GM10266 (cell line): Measurements from ENCODE around the gene ACVR2B.
"Not testable (repeated sequence)": the region's sequence is repeated elsewhere in the genome, so short reads cannot be mapped to it uniquely, and the experiment has no call there.

ENCODE experiments used
- DNase-seq: peaks from one replicate; pipeline ENCODE4 v3.0.0; 2012; ENCODE audit errors: extremely low spot score
- TF ChIP-seq, protein P1 (sequence below): IDR thresholded peaks from 2 replicates; pipeline ENCODE4 v1.5.1; 2012; ENCODE audit warnings: mild to moderate bottlenecking, low read depth; ENCODE audit not compliant: control insufficient read depth, insufficient read depth; ENCODE audit errors: missing control alignments

The ACVR2B gene

DNA sequence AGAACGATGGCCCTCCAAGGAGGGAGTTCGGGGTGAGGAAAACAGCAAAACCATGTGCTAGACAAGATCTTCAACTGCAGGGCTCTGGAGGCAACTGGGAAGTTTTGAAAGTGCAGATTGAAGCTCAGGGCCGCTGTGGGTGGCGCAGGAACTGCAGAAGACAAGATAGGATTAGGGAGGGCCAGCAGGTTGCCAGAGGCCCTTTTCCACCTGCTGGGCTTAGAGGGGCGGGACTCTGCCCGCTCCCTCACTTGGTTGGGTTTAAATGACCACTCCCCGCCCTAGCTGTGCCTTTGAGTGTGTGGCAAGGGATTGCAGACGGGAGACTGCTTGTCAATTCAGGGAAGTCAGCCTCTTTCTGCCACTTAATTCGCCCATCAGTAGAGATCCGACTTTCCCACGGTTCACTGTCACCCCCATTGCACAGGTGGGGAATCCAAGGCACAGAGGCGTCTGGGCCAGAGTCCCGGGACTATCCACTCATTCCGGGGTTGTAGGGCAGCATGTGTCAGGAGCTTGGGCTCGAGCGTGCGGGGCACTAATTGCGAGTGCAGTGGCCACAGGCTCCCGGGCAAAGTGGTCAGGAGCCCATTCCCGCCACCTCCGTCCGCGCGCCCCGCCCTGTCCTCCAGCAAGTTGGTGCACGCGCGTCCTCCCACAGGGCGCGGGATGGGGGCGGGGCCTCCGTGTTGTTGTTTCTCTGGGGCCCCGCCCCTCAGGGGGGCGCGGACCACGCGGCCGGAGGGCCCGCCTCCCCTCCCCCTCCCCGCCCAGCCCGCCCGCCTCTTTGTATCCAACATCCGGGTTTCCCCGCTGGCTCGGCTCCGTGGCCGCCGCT, at the start of gene ACVR2B:
ACVR2B (plus strand) TSS at position 816 of the 838 bp plus-strand sequence. CDS start 433 bp downstream, outside the sequence.
- TF ChIP-seq, protein P1, sequence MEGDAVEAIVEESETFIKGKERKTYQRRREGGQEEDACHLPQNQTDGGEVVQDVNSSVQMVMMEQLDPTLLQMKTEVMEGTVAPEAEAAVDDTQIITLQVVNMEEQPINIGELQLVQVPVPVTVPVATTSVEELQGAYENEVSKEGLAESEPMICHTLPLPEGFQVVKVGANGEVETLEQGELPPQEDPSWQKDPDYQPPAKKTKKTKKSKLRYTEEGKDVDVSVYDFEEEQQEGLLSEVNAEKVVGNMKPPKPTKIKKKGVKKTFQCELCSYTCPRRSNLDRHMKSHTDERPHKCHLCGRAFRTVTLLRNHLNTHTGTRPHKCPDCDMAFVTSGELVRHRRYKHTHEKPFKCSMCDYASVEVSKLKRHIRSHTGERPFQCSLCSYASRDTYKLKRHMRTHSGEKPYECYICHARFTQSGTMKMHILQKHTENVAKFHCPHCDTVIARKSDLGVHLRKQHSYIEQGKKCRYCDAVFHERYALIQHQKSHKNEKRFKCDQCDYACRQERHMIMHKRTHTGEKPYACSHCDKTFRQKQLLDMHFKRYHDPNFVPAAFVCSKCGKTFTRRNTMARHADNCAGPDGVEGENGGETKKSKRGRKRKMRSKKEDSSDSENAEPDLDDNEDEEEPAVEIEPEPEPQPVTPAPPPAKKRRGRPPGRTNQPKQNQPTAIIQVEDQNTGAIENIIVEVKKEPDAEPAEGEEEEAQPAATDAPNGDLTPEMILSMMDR, result no peak
- peak; percentile 96 for DNase-seq

DNA sequence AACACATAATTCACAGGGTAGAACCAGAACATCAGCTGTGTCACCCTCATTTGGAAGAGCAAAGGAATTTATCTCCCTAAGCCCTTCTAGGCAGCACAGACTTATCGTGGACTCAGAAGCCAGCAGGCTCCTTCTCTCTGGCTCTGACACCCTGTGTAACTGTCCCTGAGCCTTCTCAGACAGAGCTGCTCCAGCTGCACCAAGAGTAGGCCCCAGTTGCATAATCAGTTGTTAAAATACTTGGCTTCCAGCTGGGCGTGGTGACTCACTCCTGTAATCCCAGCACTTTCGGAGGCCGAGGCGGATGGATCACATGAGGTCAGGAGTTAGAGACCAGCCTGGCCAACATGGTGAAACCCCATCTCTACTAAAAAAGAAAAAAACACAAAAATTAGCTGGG, 49.4 kb upstream of the ACVR2B start:
- TF ChIP-seq, protein P1, result no peak
- no peak for DNase-seq

DNA sequence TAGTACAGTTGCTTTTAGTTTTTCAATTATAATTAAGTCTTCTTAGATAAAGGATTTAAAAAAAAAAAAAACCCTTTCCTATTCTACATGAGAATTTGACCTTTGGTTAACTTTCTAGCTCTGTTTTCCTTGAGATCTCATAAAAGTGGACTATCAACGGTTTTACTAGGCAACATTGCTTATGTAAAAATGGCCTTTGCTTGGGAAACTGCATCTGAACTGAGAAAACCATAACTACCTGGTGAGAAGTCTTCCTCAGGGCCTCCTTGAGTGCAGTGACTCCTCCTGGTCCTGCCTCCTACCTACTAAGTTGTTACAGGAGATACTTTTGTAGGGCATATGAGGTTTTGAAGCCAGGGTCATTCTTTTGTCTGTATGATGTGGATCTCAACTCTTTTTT, 42.1 kb upstream of the ACVR2B start:
- TF ChIP-seq, protein P1, result no peak
- DNase-seq, result no peak

DNA sequence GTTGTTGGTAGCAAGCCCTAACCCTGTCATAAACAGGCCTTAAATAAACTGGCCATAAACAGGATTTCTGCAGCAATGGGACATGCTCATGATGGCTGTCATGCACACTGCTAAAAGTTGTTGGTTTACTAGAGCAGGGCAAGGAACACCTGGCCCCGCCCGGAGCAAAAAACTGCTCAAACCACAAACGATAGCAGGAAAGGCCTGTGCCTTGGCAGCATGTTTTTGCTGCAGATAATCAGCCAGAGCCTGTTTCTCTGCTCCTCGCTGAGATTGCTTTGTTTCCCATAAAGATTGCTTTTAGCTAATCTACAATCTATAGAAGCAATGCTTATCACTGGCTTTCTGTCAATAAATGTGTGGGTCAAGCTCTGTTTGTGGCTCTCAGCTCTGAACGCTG, 32.9 kb upstream of the ACVR2B start:
- DNase-seq, result not testable (repeated sequence)

DNA sequence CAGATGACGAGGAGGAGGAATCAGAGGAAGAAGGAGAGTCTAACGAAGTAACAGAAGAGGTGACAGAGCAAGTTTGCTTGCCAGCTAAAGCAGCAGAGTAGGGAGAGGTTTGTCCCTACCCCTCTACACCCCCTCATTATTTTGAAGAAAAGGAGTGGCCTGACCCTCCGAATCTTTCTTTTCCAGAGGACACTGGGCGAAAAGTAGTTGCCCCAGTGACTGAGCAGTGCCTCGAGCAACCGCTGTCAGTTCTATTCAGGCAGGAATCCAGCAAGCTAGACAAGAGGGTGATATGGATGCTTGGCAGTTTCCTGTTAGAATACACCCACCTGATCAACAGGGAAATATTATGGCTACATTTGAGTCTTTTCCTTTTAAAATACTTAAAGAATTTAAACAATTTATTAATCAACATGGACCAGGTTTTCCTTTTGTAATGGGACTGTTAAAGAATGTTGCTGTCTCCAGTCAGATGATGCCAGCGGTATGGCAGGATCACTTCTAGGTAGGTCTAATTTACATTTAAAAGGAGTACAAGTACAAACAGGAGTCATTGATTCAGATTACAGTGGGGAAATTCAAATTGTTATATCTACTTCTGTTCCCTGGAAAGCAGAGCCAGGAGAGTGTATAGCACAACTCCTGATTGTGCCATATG, 31.9 kb upstream of the ACVR2B start:
- DNase-seq, result no peak
- TF ChIP-seq, protein P1, result no peak

DNA sequence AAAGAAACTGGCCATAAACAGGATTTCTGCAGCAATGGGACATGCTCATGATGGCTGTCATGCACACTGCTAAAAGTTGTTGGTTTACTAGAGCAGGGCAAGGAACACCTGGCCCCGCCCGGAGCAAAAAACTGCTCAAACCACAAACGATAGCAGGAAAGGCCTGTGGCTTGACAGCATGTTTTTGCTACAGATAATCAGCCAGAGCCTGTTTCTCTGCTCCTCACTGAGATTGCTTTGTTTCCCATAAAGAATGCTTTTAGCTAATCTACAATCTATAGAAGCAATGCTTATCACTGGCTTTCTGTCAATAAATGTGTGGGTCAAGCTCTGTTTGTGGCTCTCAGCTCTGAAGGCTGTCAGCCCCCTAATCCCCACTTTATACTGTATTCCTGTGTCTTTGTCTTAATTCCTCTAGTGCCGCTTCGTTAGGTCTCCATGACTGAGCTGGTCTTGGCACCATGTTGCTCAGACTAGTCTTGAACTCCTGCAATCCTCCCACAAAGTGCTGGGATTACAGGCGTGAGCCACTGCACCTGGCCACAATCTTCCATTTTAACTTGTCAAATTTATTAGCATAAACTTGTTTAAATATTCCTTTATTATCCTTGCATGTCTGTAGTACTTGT, 26.8 kb upstream of the ACVR2B start:
- not testable (repeated sequence) for DNase-seq

DNA sequence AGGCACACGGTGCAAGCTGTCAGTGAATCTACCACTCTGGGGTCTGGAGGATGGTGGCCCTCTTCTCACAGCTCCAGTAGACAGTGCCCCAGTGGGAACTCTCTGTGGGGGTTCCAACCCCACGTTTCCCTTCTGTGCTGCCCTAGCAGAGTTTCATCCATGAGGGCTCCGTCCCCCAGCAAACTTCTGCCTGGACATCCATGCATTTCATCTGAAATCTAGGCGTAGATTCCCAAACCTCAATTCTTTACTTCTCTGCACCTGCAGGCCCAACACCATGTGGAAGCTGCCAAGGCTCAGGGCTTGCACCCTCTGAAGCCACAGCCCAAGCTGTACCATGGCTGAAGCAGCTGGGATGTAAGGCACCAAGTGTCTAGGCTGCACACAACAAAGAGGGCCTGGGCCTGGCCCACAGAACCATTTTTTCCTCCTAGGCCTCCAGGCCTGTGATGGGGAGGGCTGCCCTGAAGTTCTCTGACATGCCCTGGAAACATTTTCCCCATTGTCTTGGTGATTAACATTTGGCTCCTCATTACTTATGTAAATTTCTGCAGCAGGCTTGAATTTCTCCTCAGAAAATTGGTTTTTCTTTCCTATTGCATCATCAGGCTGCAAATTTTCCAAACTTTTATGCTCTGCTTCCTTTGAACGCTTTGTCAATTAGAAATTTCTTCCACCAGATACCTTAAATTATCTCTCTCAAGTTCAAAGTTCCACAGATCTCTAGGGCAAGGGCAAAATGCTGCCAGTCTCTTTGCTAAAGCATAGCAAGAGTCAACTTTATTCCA, 20.6 kb upstream of the ACVR2B start:
- not testable (repeated sequence) for DNase-seq

DNA sequence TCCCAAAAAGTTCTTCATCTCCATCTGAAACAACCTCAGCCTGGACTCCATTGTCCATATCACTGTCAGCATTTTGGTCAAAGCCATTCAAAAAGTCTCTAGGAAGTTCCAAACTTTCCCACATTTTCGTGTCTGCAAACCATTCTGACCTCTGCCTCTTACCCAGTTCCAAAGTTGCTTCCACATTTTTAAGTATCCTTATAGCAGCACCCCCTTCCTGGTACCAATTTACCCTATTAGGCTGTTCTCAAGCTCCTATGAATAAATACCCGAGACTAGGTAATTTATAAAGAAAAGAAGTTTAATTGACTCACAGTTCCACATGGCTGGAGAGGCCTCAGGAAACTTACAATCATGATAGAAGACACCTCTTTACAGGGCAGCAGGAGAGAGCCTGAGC, 20.0 kb upstream of the ACVR2B start:
- not testable (repeated sequence) for DNase-seq

DNA sequence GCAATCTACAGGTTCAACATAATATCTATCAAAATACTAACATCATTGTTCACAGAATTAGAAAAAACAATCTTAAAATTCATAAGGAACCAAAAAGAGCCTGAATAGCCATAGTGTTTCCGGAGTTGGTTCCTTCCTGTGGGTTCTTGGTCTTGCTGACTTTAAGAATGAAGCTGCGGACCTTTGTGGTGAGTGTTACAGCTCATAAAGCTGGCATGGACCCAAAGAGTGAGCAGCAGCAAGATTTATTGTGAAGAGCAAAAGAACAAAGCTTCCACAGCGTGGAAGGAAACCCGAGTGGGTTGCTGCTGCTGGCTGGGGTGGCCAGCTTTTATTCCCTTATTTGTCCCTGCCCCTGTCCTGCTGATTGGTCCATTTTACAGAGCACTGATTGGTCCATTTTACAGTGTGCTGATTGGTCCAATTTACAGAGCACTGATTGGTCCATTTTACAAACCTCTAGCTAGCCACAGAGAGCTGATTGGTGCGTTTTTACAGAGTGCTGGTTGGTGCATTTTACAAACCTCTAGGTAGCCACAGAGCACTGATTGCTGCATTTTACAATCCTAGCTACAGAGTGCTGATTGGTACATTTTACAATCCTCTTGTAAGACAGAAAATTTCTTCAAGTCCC, 15.1 kb upstream of the ACVR2B start:
- DNase-seq, result not testable (repeated sequence)

DNA sequence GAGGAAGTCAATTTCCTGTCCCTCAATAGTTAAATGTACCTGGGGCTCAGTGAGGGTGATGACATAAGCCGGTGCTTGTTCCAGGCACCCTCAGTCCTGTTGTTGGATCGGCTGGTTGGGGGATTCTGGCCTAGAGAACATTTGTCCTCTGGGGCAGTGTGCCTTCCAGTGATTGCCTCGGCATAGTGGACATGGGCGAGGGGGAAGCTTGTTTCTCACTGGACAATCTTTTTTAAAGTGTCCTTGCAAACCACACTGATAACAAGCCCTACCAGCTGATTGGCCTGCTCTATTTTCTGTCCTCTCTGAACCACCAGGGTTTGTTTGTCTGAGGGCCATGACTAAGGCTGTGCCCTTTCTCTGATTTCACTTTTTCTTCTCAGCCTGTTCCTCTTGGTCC, 10.5 kb upstream of the ACVR2B start:
- not testable (repeated sequence) for DNase-seq
